Loucy (cell line): ENCODE measurements around the gene HASPIN.

Source experiments
- H2AFZ ChIP-seq: fragments of 200-600 bp; sonication (generic); 2 replicates; pipeline ENCODE4 v1.6.0; 2016; ENCODE audit warnings: antibody characterized with exemption, mild to moderate bottlenecking, low read length, moderate library complexity
- H3F3A ChIP-seq: fragments of 200-600 bp; 2 replicates; pipeline ENCODE4 v1.6.0; 2016; ENCODE audit warnings: antibody characterized with exemption, low read depth, mild to moderate bottlenecking
- H3K27me3 ChIP-seq: fragments of 200-600 bp; sonication (generic); 2 replicates; pipeline ENCODE4 v1.6.1; 2014; ENCODE audit warnings: low read length, mild to moderate bottlenecking; ENCODE audit not compliant: insufficient read depth, poor library complexity, severe bottlenecking
- H3K36me3 ChIP-seq: fragments of 200-600 bp; sonication (generic); 2 replicates; pipeline ENCODE4 v1.6.1; 2016; ENCODE audit warnings: low read length; ENCODE audit not compliant: insufficient read depth
- H3K4me1 ChIP-seq: fragments of 200-600 bp; sonication (generic); 2 replicates; pipeline ENCODE4 v1.5.1; 2014; ENCODE audit warnings: low read length, mild to moderate bottlenecking; ENCODE audit not compliant: insufficient read depth, poor library complexity, severe bottlenecking
- H3K4me2 ChIP-seq: fragments of 200-600 bp; sonication (generic); 2 replicates; pipeline ENCODE4 v1.6.0; 2014; ENCODE audit warnings: antibody characterized with exemption, low read length, low read depth, mild to moderate bottlenecking; ENCODE audit not compliant: poor library complexity, severe bottlenecking
- H3K4me3 ChIP-seq: fragments of 200-600 bp; sonication (generic); 2 replicates; pipeline ENCODE4 v1.5.1; 2014; ENCODE audit warnings: low read length, mild to moderate bottlenecking, mixed read lengths; ENCODE audit not compliant: poor library complexity, severe bottlenecking
- H3K79me2 ChIP-seq: fragments of 200-600 bp; sonication (generic); 2 replicates; pipeline ENCODE4 v1.6.1; 2014; ENCODE audit warnings: low read length; ENCODE audit not compliant: insufficient read depth
- H3K9ac ChIP-seq: fragments of 200-600 bp; sonication (generic); 2 replicates; pipeline ENCODE4 v1.6.0; 2014; ENCODE audit warnings: mild to moderate bottlenecking, low read depth, low read length, moderate library complexity; ENCODE audit not compliant: poor library complexity, severe bottlenecking
- H3K9me2 ChIP-seq: fragments of 200-600 bp; sonication (generic); replicated peaks from 2 replicates; pipeline ENCODE4 v1.6.1; 2016; ENCODE audit warnings: low read depth, low read length, mixed read lengths
- H3K9me3 ChIP-seq: fragments of 200-600 bp; sonication (generic); 2 replicates; pipeline ENCODE4 v1.6.1; 2014; ENCODE audit warnings: mild to moderate bottlenecking, antibody characterized with exemption, low read length, low read depth; ENCODE audit not compliant: insufficient read depth
- H4K20me1 ChIP-seq: fragments of 200-600 bp; sonication (generic); 2 replicates; pipeline ENCODE4 v1.6.0; 2014; ENCODE audit warnings: antibody characterized with exemption, low read length, mild to moderate bottlenecking; ENCODE audit not compliant: insufficient read depth, poor library complexity, severe bottlenecking
- CTCF ChIP-seq: fragments of 200-600 bp; sonication (generic); conservative IDR thresholded peaks from 2 replicates; pipeline ENCODE4 v1.5.1; 2014; ENCODE audit warnings: mild to moderate bottlenecking, antibody characterized with exemption, low read length
- EZH2phosphoT487 ChIP-seq: fragments of 200-600 bp; IDR thresholded peaks from 2 replicates; pipeline ENCODE4 v1.6.1; 2018; ENCODE audit warnings: antibody characterized with exemption, mild to moderate bottlenecking, moderate library complexity, borderline replicate concordance

HASPIN gene

GRCh38 chr17:3772764-3773163 lies 49.1 kb downstream of the HASPIN start:
- H3K36me3 ChIP-seq: no peaks in the 10 kb centered on the region
- H3K4me2 ChIP-seq: no peak overlapping the region
- no peak overlapping the region for H3K4me3 ChIP-seq
- H2AFZ ChIP-seq: no peak overlapping the region
- H3K79me2 ChIP-seq: no peaks in the 10 kb centered on the region
- TF ChIP-seq CTCF: no peak
- TF ChIP-seq EZH2phosphoT487: no peak
- H3K9me2 ChIP-seq: no peaks in the 10 kb centered on the region
- H3K27me3 ChIP-seq: no peaks in the 10 kb centered on the region
- H3F3A ChIP-seq: 0 out of 2 replicates have a peak, but pooled peaks cover 4% of the 10 kb centered on the region
- H4K20me1 ChIP-seq: no peaks in the 10 kb centered on the region
- H3K9ac ChIP-seq: no peak overlapping the region
- H3K9me3 ChIP-seq: no peaks in the 10 kb centered on the region
- H3K4me1 ChIP-seq: peaks cover 41% of the 10 kb centered on the region

GRCh38 chr17:3773511-3773910 lies 49.8 kb downstream of the HASPIN start:
- Histone ChIP-seq H3K9me2 (no peaks in the 10 kb centered on the region), H3K36me3 (no peaks in the 10 kb centered on the region), H3K9me3 (no peaks in the 10 kb centered on the region), H3K4me3 (no peak overlapping the region), H3K79me2 (no peaks in the 10 kb centered on the region), H3K27me3 (no peaks in the 10 kb centered on the region), H2AFZ (no peak overlapping the region), H3K4me1 (peaks cover 36% of the 10 kb centered on the region), H3K9ac (no peak overlapping the region), H3F3A (0 out of 2 replicates have a peak, but pooled peaks cover 4% of the 10 kb centered on the region), H3K4me2 (no peak overlapping the region), H4K20me1 (no peaks in the 10 kb centered on the region)
- TF ChIP-seq CTCF: no peak
- no peak for TF ChIP-seq EZH2phosphoT487

DNA sequence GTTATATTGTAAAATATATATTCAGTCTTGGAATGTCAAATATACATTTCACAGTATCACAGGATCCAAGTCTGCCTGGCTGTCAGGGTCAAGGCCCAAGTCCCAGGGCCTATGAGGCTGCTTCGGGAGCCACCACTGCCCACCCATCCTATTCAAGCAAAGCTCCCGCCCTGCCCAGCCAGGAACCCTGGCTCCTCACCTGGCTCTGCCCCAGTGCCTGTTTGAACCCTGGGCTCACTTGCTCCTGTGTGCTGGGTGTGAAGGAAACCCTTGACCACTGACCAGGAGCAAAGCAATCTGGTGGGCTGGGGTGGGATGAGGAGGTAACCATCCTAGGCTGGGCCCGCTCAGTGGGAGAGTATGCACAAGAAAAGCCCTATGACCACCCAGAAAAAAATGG lies 50.3 kb downstream of the HASPIN start:
- H3K9me3 ChIP-seq: no peaks in the 10 kb centered on the region
- 0 out of 2 replicates have a peak, but pooled peaks cover 4% of the 10 kb centered on the region for H3F3A ChIP-seq
- H3K36me3 ChIP-seq: no peaks in the 10 kb centered on the region
- peaks cover 32% of the 10 kb centered on the region for H3K4me1 ChIP-seq
- no peaks in the 10 kb centered on the region for H3K79me2 ChIP-seq
- H3K9me2 ChIP-seq: no peaks in the 10 kb centered on the region
- H3K4me3 ChIP-seq: no peak overlapping the region
- H3K27me3 ChIP-seq: no peaks in the 10 kb centered on the region
- H3K4me2 ChIP-seq: no peak overlapping the region
- H4K20me1 ChIP-seq: no peaks in the 10 kb centered on the region
- no peak overlapping the region for H2AFZ ChIP-seq
- no peak for TF ChIP-seq CTCF
- TF ChIP-seq EZH2phosphoT487: no peak
- H3K9ac ChIP-seq: no peak overlapping the region
